ENCODE results near the gene DMRTA1. TPM values are rescaled to one million over a fixed set of nuclear protein-coding genes. Genes with fewer than 3 reads are reported as not detected.
"Not testable (repeated sequence)": the region's sequence is repeated elsewhere in the genome, so short reads cannot be mapped to it uniquely, and the experiment has no call there.

Gene DMRTA1
- total RNA-seq, 1 experiment from 2014 or later: 2.4 TPM

DNA sequence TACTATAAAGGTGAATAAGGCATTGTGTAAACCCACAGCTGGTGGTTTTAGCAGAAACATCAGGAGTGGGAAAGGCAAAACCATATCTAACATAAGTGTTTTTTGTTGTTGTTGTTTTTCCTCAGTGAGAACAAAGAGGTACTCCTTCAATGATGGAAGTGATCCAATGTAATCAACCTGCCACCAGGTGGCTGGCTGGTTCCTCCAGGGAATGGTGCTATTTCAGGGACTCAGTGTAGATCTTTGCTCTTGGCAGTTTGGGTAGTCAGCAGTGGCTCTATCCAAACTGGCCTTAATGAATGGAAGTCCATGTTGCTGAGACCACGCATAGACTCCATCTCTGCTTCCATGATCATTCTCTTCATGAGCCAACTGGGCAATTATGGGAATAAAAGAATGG lies 10.8 kb downstream of the DMRTA1 start:
- no peak for DNase-seq (ENCODE audit: low read depth)

DNA sequence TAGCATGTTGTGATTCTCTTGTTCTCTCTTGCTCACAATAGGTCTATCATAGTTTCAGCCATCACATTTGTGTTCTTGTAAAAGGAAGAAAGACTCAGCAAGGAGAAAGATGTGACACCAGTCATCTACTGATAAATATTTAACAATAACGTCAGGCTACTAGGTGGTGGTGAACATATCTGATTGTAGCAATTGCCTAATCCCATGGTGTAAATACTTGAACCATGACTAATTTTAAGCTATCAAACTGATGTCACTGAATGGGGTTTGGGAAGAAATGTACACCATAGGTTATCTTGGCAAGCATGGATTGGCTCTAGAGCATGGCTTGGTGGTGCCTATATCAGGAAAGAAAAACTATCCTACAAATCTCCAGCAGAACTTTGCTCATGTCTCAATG lies 16.6 kb downstream of the DMRTA1 start:
- DNase-seq (ENCODE audit: low read depth): no peak

DNA sequence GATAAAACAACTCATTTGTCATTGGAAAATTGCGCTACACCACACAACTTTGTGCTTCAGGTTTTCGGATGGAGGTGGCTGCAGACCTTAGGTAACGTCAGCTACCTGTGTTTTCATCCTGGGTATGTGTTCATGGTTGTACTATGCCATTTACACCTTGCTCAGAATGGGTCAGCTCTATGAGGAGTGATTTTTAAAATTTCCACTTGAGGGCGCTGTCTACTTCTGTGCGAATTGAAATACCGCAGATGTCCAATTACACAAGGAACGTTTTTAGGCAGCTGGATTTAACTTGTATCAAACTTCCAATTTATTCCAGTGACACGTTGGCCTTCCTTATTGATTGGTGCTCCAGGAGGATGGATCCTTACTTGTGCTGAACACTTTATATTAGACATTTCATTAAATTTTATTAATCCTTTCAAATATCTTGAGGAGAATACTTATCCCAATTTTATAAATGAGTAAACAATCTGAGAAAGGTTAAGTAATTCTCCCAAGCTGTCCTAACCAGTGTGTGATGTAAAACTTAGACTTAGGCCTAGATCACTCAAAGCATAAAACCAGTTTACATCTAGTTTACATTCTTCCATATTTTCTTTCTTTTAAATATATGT lies 23.4 kb downstream of the DMRTA1 start:
- peak; percentile 43 for DNase-seq (ENCODE audit: low read depth)

DNA sequence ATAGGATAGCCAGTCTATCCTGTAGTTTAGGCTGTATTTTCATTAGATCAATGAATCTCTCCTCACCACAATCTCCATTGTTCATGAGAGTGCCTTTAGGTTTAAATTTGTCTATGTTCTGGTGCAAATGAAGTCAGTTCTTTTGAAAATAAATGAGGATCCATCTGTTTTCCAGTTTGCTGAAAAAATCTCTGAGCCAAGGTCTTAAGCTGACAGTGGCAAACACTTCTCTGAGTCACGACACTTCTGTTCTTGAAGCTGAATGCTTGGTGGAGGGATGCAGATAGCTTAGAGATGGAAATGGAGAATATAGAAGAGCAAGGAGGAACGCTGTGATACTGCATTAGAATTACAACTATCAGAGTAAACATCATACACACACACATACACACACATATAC lies 34.9 kb downstream of the DMRTA1 start:
- DNase-seq (ENCODE audit: low read depth): no peak

DNA sequence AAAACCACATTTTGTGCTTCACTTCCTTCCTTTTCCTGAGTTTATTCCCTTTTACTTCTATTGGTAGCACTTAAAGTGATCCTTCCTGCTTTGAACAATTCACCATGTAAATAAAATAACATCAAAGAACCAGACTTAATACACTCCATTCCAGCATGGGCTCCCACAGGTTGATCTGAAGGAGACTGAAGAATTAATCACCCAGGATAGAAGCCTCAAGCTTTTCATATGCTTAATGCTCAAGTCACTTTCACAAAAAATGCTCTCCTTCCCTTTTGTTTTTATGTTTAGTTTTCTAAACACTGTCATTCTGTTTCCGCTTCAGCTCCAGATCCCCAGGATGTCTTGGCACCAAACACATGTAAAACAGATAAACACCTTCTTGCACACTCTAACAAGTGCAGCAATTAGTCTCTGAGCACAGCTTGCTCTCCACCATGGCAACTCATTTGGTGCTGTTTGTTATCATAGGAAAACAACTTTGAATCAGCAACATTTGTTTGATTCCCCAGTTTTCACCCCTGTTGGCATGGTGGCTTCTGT lies 37.0 kb downstream of the DMRTA1 start:
- DNase-seq (ENCODE audit: low read depth): no peak

DNA sequence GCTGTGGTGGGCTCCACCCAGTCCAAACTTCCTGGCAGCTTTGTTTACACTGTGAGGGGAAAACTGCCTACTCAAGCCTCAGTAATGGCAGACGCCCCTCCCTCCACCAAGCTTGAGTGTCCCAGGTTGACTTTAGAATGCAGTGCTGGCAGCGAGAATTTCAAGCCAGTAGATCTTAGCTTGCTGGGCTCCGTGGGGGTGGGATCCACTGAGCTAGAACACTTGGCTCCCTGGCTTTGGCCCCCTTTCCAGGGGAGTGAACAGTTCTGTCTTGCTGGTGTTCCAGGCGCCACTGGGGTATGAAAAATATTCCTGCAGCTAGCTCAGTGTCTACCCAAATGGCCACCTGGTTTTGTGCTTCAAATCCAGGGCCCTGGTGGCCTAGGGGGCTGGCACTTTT lies 49.6 kb downstream of the DMRTA1 start:
- not testable (repeated sequence) for DNase-seq (ENCODE audit: low read depth)
